ENCODE results near the gene IMPDH2.

- TF ChIP-seq CTCF (conservative IDR thresholded peaks at IDR 0.05 in 1 of 2, IDR thresholded peaks at IDR 0.05 in 1 of 2; ENCODE audit: low read depth in 1 of 2, low read length in 2 of 2): no peak
- no peak for TF ChIP-seq EZH2 (IDR thresholded peaks at IDR 0.05; ENCODE audit: low read length, missing control alignments)
Measured at GRCh38 chr3:49019941-49020329, 9.3 kb downstream of the IMPDH2 start.
